Raji (cell line): ENCODE measurements around the gene PRM1.
A peak's percentile ranks its signal among the peaks of the same experiment; 100 is the strongest.

ENCODE experiments used
- POLR2A ChIP-seq: IDR thresholded peaks from 2 replicates; pipeline ENCODE4 v1.6.1; 2011; ENCODE audit warnings: low read depth, low read length, control low read depth; ENCODE audit not compliant: insufficient read depth

PRM1 gene

GRCh38 chr16:11306997-11307638, 26.0 kb upstream of the PRM1 start:
- no peak for TF ChIP-seq POLR2A

DNA sequence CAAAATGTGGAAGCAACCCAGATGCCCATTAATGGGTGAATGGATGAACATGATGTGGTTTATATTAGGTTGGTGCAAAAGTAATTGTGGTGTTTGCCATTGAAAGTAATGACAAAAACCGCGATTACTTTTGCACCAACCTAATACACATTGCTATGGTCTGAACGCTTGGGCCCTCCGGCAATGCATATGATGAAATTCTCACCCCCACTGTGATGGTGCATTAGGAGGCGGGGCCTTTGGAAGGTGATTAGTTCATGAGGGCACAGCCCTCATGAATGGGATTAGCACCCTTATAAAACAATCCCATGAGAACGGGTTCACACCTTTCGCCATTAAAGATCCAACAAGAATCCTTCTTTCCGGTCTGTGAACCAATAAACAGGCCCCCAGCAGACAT, 25.3 kb upstream of the PRM1 start:
- no peak for TF ChIP-seq POLR2A

- no peak for TF ChIP-seq POLR2A
These were observed 22.4 kb upstream of the PRM1 start for GRCh38 chr16:11303405-11304138.

GRCh38 chr16:11302977-11303376, 21.8 kb upstream of the PRM1 start:
- no peak for TF ChIP-seq POLR2A

- no peak for TF ChIP-seq POLR2A
These were observed 20.7 kb upstream of the PRM1 start for GRCh38 chr16:11301645-11302501.

DNA sequence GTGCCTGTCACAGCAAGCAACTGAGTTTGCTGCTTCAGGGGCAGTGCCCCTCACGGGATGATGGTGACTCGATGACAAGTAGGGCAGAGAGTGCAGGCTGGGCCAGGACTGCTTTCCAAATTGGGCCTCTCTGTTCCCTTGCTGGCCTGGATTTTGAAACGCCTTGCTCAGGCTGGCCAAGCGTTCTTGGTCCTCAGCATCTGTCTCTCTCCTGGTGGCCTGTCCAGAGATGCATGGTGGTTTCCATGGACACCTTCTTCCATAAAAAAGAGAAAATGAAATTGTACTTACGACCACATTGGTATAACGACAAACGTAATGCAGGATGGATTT, 19.4 kb upstream of the PRM1 start:
- no peak for TF ChIP-seq POLR2A

DNA sequence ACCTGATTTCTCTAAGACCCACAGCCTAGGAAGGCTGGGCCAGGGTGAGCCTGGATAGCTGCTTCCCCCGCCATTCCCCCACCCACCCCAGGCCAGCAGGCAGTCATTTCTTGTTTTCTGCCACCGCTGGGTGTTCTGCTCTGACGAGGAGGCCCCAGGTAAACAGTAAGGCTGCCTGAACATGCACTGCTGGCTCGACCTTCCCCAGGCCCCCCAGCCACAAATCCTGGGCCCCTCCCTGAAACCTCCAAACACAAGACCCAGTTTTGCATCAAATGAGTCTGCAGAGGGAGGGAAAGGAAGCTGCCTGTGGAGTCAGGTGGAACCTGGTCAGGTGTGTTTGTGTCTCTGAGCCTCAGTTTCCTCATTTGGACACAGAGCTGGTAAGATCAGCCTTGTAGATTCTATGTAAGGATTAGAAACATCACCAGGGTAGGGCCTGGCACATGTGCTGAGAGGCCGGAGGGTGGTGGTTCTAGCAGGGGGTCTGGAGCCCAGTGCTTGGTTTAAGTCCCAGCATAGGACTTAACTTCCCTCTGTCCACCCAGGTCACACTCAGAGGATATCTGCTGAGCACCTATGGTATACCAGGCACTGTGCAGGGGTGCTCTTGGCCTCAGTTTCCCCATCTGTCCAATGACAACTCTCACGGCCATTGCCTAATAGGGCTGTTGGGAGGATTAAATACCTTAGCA, 18.9 kb upstream of the PRM1 start:
- TF ChIP-seq POLR2A, result no peak

- no peak for TF ChIP-seq POLR2A
These were observed 17.2 kb upstream of the PRM1 start for GRCh38 chr16:11298143-11298900.

DNA sequence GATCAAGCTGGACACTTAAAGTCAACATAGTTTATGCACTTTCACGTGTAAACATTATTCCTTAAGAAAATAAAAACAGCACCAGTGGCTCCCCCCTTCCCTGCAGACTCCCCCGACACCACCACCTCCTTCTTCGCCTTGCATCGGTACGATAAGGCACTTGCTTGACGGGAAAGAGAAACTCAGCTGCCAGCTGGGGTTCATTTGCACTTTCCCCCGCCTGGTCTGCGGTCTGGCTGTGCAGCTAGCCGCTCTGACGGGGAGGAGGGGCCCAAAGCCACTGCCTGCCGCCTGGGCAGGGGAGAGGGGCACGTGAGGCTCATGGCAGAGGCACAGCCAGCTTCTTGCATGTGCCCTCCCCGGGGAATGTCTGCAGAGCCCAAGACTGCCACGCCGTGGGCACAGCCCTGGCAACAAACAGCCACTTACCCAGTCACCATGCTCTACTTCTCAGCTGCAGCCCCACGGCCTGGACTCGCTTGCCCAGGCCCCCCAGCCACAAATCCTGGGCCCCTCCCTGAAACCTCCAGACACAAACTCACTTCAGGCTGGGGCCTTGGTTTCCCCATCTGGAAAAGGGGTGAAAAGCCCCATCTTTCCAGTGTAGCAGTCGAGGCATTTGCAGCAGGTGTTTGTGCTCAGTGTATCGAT, 16.5 kb upstream of the PRM1 start:
- peak; percentile 69 for TF ChIP-seq POLR2A

DNA sequence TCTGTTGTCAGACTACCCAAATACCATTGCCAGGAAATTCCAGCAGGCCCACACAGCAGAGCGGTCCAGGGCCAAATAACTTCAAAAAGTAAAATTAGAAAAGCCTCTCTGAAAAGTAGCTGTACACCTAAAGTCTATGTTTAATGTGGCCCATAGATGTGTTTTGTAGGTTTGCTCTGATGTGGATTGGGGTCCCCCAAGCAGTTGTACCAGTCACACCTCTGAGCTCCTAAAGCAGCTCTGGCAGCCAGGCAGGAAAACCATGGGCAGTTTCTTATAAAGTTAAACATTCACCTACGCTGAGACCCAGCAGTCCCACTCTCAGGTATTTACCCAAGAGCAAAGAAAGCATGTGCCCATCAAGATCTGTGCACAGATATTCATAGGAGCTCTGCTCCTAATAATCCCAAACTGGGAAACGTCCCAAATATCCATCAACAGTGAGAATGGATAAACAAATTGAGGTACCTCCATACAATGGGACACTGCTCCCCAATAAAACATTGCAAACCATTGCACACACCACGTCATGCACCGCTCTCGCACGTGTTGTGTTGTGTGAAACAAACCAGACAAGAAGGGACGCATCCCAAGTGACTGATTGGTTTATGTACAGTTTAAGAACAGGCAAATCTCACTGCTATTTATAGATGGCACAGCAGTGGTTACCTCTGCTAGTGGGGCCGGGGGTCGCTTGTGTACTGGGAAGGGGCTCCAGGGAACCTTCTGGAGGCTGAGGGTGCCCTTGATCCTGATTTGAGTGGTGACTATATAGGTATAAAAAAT, 15.8 kb upstream of the PRM1 start:
- TF ChIP-seq POLR2A, result no peak

- no peak for TF ChIP-seq POLR2A
These were observed 15.2 kb upstream of the PRM1 start for GRCh38 chr16:11296351-11296705.

DNA sequence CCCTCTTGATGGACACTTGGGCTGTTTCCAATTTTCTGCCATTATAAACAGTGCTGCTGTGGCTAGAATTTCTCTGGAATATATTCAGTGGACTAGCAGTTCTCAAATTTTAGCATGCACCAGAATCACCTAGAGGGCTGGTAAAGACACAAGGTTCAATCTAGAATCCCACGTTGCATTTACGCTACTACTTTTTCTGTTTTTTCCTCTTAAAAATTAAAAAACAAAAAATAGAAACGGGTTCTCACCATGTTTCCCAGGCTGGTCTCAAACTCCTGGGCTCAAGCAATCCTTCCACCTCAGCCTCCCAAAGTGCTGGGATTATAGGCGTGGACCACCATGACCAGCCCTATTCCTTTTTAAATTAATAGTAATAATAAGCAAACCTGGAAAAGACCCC, 14.5 kb upstream of the PRM1 start:
- no peak for TF ChIP-seq POLR2A

DNA sequence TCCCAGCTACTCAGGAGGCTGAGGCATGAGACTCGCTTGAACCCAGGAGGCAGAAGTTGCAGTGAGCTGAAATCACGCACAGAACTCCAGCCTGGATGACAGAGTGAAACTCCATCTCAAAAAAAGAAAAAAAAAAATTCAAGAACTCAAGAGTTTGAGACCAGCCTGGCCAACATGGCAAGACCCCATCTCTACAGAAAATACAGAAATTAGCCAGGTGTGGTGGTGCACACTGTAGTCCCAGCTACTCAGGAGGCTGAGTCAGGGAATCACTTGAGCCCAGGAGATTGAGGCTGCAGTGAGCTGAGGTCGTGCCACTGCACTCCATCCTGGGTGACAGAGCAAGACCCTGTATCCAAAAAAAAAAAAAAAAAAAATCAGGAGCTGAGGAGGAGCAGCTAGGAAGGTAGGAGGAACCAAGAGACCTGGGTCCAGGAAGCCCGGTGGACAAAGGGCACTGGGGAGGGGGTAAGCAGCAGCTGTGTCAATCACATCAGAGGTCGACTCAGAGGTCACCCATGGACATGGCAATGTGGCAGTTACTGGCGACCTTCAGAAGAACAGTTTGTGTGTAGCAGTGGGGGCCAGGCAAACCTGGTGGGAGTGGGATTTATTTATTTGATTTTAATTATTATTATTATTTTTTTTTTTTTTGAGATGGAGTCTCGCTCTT, 11.1 kb upstream of the PRM1 start:
- TF ChIP-seq POLR2A, result no peak
